Ovary (tissue), 9 donors: ENCODE results near the gene PIK3R1. TPM values are rescaled to one million over a fixed set of nuclear protein-coding genes. Genes with fewer than 3 reads are reported as not detected.

Experiments used
- DNase-seq, 5 donors: peaks; one replicate each; pipeline ENCODE4 v3.0.0-alpha.2; 2019 to 2020
- H3K27ac ChIP-seq, 2 donors: fragments of 200-600 bp; one replicate each; pipeline versions ENCODE4 v1.5.1 to v1.8.0; 2019 to 2022
- H3K27me3 ChIP-seq: fragments of 200-600 bp; one replicate; pipeline ENCODE4 v1.8.0; 2022
- H3K36me3 ChIP-seq: fragments of 200-600 bp; sonication (generic); one replicate; pipeline ENCODE4 v1.5.1; 2019
- H3K4me1 ChIP-seq: one replicate; pipeline ENCODE4 v1.8.1; 2013; ENCODE audit warnings: mild to moderate bottlenecking, moderate library complexity; ENCODE audit not compliant: insufficient read depth
- H3K4me3 ChIP-seq: fragments of 200-600 bp; sonication (generic); one replicate; pipeline ENCODE4 v1.5.1; 2017
- H3K9me3 ChIP-seq, 2 donors: fragments of 200-600 bp in 1 of 2; sonication (generic) in 1 of 2; one replicate each; pipeline versions ENCODE4 v1.5.1 to v1.8.1; 2013 to 2019; ENCODE audit warnings: mild to moderate bottlenecking in 1 of 2, moderate library complexity in 1 of 2
- EP300 ChIP-seq: sonication (generic); formaldehyde crosslinking; IDR thresholded peaks from one replicate; pipeline ENCODE4 v1.6.1; 2017; ENCODE audit warnings: antibody characterized with exemption
- POLR2A ChIP-seq: fragments of 450-650 bp; IDR thresholded peaks from one replicate; pipeline ENCODE4 v1.6.1; 2017; ENCODE audit warnings: antibody characterized with exemption, mild to moderate bottlenecking, moderate library complexity
- WGBS, 3 donors: extraction: QIAGEN DNeasy Blood & Tissue Kit in 1 of 3; methylation state at CpG; one replicate each; pipeline versions ENCODE4 v1.1.5 to v1.1.7; 2013 to 2017; 5-methylcytosine and 5-hydroxymethylcytosine counted together
- intact Hi-C, 4 donors: fragments of 100-400 bp; cut with DNase I; formaldehyde crosslinking; loops; one replicate each; pipeline versions ENCODE4 v1.11.0 to v1.15.1; 2022 to 2023
- polyA plus RNA-seq, 2 donors: library from polyadenylated mRNA; stranded (reverse); fragments of 200-250 nt in 1 of 2; fragments of 350-450 nt in 1 of 2; fragmentation: Illumina TruSeq in 1 of 2; extraction: RNeasy Lipid Tissue Mini Kit (QIAGEN cat#74804) in 1 of 2; gene quantifications; one replicate each; pipeline ENCODE4 v1.2.3, GENCODE V29; 2013 to 2014
- total RNA-seq, 7 donors: library from RNA; depleted of rRNA in 2 of 7; stranded (reverse); fragments of >200 nt in 2 of 7; fragmentation: NEBNext Ultra II Directional in 3 of 7; extraction: Animal tissue kit (Norgen Biotek cat#: 25700) in 3 of 7; gene quantifications; one replicate each; pipeline versions ENCODE4 v1.1.0 to v1.2.4, GENCODE V29; 2016 to 2023
- TF ChIP-seq, protein P1 (sequence below), 3 donors: fragments of 450-650 bp in 2 of 3; fragments of 200-600 bp in 1 of 3; IDR thresholded peaks; one replicate each; pipeline versions ENCODE4 v1.5.1 to v1.8.0; 2016 to 2022; ENCODE audit warnings: antibody characterized with exemption in 3 of 3, mild to moderate bottlenecking in 1 of 3
- donor health status: DM: no; HTN: no; CAD: no; lungs with moderate emphysema.
- donor health status: DM: no; HTN: no; CAD: no.
- donor health status: Bipolar disorder and iron deficiency.
- donor health status: DM: yes; HTN: yes; CAD: no.
- donor health status: DM: no; HTN: no; CAD: no.
- donor health status: DM: yes; HTN: yes; CAD: no.

Gene PIK3R1
- total and polyA plus RNA-seq, 9 donors = 25.2 to 206 (median 81.2) TPM

DNA sequence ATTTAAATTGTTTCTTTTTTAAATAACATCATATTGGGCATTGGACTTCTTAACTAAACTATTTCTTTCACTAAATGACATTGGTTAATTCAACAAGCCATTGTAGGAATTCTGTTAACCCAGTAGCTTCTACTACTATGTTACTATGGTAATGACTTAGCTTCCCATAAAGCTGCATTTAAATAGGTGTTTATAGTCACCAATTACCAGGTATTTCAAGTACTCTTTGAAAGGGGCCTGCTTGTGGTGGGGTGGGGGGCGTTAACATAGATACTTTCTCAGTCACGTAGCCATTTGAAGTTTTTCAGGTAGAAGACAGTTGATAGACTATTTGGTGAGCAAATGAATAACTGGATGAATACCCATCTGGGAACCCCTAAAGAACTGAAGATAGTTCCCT lies 34.0 kb downstream of the PIK3R1 start:
- Histone ChIP-seq H3K4me3 (no peak overlapping the region), H3K4me1 (peaks cover 17% of the 10 kb centered on the region), H3K27ac (no peak overlapping the region), H3K27me3 (no peaks in the 10 kb centered on the region), H3K9me3 (no peaks in the 10 kb centered on the region), H3K36me3 (no peaks in the 10 kb centered on the region)
- intact Hi-C loops = loop anchor here in 1 of 4 donors (10.0 kb wide), 1 partner anchor 1925 kb away; no protein-coding TSS in a partner anchor
- TF ChIP-seq EP300 (no peak), POLR2A (no peak)
- TF ChIP-seq, protein P1, sequence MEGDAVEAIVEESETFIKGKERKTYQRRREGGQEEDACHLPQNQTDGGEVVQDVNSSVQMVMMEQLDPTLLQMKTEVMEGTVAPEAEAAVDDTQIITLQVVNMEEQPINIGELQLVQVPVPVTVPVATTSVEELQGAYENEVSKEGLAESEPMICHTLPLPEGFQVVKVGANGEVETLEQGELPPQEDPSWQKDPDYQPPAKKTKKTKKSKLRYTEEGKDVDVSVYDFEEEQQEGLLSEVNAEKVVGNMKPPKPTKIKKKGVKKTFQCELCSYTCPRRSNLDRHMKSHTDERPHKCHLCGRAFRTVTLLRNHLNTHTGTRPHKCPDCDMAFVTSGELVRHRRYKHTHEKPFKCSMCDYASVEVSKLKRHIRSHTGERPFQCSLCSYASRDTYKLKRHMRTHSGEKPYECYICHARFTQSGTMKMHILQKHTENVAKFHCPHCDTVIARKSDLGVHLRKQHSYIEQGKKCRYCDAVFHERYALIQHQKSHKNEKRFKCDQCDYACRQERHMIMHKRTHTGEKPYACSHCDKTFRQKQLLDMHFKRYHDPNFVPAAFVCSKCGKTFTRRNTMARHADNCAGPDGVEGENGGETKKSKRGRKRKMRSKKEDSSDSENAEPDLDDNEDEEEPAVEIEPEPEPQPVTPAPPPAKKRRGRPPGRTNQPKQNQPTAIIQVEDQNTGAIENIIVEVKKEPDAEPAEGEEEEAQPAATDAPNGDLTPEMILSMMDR (IDR thresholded peaks at IDR 0.05) = no peak
- WGBS, 3 donors = 95 to 99% (median 98%) methylated on average over 2 of the region's 2 CpGs
- no peak for DNase-seq

DNA sequence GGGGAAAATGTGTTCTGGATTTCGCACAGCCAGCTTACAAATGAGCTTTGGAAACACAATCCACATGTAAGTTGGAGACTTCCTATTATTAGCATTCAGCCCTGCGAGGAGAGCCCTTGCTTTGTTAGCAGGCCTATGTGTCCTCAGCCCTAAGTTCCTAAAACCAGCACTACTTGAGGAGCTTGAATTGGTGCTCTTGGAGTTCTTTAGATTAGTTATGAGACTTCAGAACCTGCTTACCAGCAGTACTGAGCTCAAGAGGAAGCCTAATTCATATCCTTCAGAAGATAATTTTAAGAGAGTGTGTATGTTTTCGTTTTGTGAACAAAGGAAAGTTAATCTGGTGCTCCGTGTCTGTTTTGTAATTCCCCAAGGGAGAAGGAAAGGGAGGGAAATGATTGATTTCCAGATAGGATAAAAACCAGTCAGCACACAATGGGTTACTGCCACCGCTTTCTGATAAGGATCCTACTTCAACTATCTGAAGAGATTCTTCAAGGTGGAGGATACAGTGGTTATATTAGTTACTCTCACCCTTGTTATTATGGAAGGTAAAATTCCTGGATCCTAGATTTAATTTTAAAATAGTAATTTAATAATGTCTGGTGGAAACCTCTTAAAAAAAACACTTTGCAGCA lies 35.2 kb downstream of the PIK3R1 start:
- Histone ChIP-seq H3K9me3 (no peaks in the 10 kb centered on the region), H3K27ac (peak overlapping the region in 1 of 2 donors; percentile 57), H3K4me1 (peaks cover 18% of the 10 kb centered on the region), H3K4me3 (no peak overlapping the region), H3K27me3 (no peaks in the 10 kb centered on the region), H3K36me3 (no peaks in the 10 kb centered on the region)
- intact Hi-C loops = loop anchor here in 3 of 4 donors (5.0 to 10.0 kb wide), 4 partner anchors 33 to 1006 kb away; partner anchors contain the start of gene PIK3R1 (in 1 of the 3)
- TF ChIP-seq EP300 = no peak
- TF ChIP-seq, protein P1 (IDR thresholded peaks at IDR 0.05) = no peak
- no peak for TF ChIP-seq POLR2A
- no peak for DNase-seq
- 70 to 73% (median 73%) methylated on average over 5 of the region's 5 CpGs for WGBS, 3 donors

DNA sequence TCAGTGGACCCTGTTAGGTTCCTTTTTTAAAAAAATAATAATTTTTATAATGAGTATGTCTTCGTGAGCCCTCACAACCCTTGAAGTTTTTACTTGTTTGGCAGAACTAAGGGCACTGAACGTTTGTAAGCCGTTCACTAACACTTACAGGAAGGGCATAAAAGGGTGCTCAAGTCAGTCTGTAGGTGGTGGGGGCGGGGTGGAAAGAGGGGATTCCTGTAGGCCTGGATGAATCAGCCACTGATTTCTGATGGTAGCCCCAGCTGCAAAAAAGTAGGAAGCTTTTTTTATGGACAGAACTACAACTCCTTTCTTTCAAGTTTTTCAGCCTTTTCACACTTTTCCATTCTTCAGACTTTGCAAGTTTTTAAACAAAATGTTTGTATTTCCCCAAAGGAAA lies 35.8 kb downstream of the PIK3R1 start:
- 27 to 56% (median 56%) methylated on average over 4 of the region's 4 CpGs for WGBS, 3 donors
- no peaks in the 10 kb centered on the region for H3K27me3 ChIP-seq
- no peaks in the 10 kb centered on the region for H3K9me3 ChIP-seq
- peak overlapping the region in 1 of 2 donors; percentile 57 for H3K27ac ChIP-seq
- peak in 1 of 5 donors; percentile 48 for DNase-seq
- TF ChIP-seq, protein P1 (IDR thresholded peaks at IDR 0.05) = no peak
- TF ChIP-seq EP300 (no peak), POLR2A (no peak)
- H3K36me3 ChIP-seq = no peaks in the 10 kb centered on the region
- H3K4me3 ChIP-seq = no peak overlapping the region
- intact Hi-C loops = loop anchor here in 3 of 4 donors (5.0 to 10.0 kb wide), 4 partner anchors 34 to 1007 kb away; partner anchors contain the start of gene PIK3R1 (in 1 of the 3)
- peaks cover 18% of the 10 kb centered on the region for H3K4me1 ChIP-seq

DNA sequence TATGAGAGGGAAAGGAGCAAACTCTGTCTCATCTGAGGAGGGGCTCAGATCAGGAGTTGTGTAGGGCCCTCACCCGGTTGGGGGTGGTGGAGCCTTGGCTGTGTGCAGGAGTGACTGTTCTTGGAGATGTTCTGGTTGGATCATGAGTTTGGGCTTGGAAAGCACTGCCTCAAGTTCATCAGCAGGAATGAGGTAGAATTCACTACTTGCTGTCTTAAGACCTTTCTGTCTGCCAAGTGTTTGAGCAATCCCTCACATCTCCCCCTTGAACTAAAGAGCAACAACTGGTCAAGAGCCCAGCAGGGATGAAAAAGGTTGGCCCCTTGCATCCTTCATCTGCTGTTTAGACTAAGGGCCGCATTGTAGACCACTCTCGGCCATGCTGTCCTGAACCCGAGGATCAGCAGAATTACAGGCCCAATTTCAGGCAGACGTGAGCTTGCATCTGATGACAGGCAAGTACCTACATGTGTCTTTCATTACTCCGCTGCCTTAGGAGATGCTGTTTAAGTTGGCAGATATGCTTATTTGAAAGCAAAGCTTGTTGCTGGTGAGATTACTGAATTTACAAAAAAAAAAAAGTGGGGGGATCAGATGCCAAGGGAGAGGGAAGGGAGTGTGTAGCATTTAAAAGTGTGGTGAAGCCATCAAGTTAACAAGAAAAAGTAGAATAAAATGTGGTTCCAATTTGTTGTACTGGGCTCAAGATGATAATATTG lies 36.4 kb downstream of the PIK3R1 start:
- intact Hi-C loops = loop anchor here in 3 of 4 donors (5.0 to 10.0 kb wide), 4 partner anchors 35 to 1007 kb away; partner anchors contain the start of gene PIK3R1 (in 1 of the 3)
- Histone ChIP-seq H3K36me3 (no peaks in the 10 kb centered on the region), H3K4me3 (no peak overlapping the region), H3K27me3 (no peaks in the 10 kb centered on the region), H3K4me1 (peaks cover 21% of the 10 kb centered on the region), H3K9me3 (no peaks in the 10 kb centered on the region), H3K27ac (peak overlapping the region in 1 of 2 donors; percentile 57)
- peak in 4 of 5 donors; percentile 35 to 62 (median 50) for DNase-seq
- TF ChIP-seq POLR2A (peak; percentile 29), EP300 (no peak)
- TF ChIP-seq, protein P1 (IDR thresholded peaks at IDR 0.05) = no peak
- WGBS, 3 donors = 23 to 28% (median 26%) methylated on average over 6 of the region's 6 CpGs
